ENCODE results near the gene VKORC1.

- TF ChIP-seq CTCF (IDR thresholded peaks at IDR 0.05) (no peak), POLR2A (IDR thresholded peaks at IDR 0.05) (no peak)
These were observed 35.2 kb upstream of the VKORC1 start for GRCh38 chr16:31129568-31130335.

All from lower leg skin (tissue), 3 donors.